Activated CD8-positive, alpha-beta memory T cell treated with anti-CD3 and anti-CD28 coated beads for 4 hours (primary cell): ENCODE data around the gene ATP6AP1.

Source experiments
- DNase-seq, 2 donors: peaks; one replicate each; pipeline ENCODE4 v3.0.0-alpha.2; 2020; ENCODE audit warnings: low read depth in 2 of 2

Gene ATP6AP1

GRCh38 chrX:154471839-154472684 is 43.6 kb downstream of the ATP6AP1 start:
- no peak for DNase-seq

GRCh38 chrX:154472685-154473632 is 44.5 kb downstream of the ATP6AP1 start:
- no peak for DNase-seq

- no peak for DNase-seq
Observed at GRCh38 chrX:154473683-154474082, 45.2 kb downstream of the ATP6AP1 start.

GRCh38 chrX:154476821-154477220 is 48.3 kb downstream of the ATP6AP1 start:
- DNase-seq, result no peak

GRCh38 chrX:154477891-154478477 is 49.5 kb downstream of the ATP6AP1 start:
- DNase-seq, result no peak

GRCh38 chrX:154478728-154479622 is 50.5 kb downstream of the ATP6AP1 start, which contains the start of gene LAGE3:
Gene LAGE3 (minus strand): TSS chrX:154479281. CDS start chrX:154478915, 366 bp downstream.
- peak; percentile 82 for DNase-seq

- no peak for DNase-seq
Observed at GRCh38 chrX:154481195-154481594, 52.7 kb downstream of the ATP6AP1 start.

- DNase-seq, result no peak
Observed at GRCh38 chrX:154481911-154482601, 53.6 kb downstream of the ATP6AP1 start.

- DNase-seq, result no peak
Observed at GRCh38 chrX:154482786-154483185, 54.3 kb downstream of the ATP6AP1 start.

- no peak for DNase-seq
Observed at GRCh38 chrX:154483325-154483724, 54.8 kb downstream of the ATP6AP1 start.

GRCh38 chrX:154484255-154485149 is 56.0 kb downstream of the ATP6AP1 start:
- no peak for DNase-seq

- DNase-seq, result no peak
Observed at GRCh38 chrX:154485150-154486051, 56.9 kb downstream of the ATP6AP1 start.

GRCh38 chrX:154486052-154486395 is 57.5 kb downstream of the ATP6AP1 start:
- DNase-seq, result no peak
